Tibial nerve (tissue), 4 donors: ENCODE measurements around the gene OR4A15. TPM values are rescaled to one million over a fixed set of nuclear protein-coding genes. Genes with fewer than 3 reads are reported as not detected.

Source experiments
- DNase-seq, 2 donors: peaks; one replicate each; pipeline ENCODE4 v3.0.0-alpha.2; 2019; ENCODE audit warnings: low spot score in 2 of 2
- H3K27ac ChIP-seq, 4 donors: fragments of 200-600 bp; sonication (generic) in 3 of 4; one replicate each; pipeline ENCODE4 v1.5.1; 2017 to 2019; ENCODE audit warnings: mild to moderate bottlenecking in 1 of 4
- H3K27me3 ChIP-seq, 2 donors: fragments of 200-600 bp; sonication (generic) in 1 of 2; one replicate each; pipeline versions ENCODE4 v1.5.1 to v1.6.0; 2017 to 2019
- H3K36me3 ChIP-seq, 3 donors: fragments of 200-600 bp; sonication (generic); one replicate each; pipeline ENCODE4 v1.5.1; 2018 to 2019
- H3K4me1 ChIP-seq, 4 donors: fragments of 200-600 bp; sonication (generic) in 3 of 4; one replicate each; pipeline ENCODE4 v1.5.1; 2017 to 2019
- H3K4me3 ChIP-seq, 4 donors: fragments of 200-600 bp; sonication (generic) in 3 of 4; one replicate each; pipeline ENCODE4 v1.5.1; 2017 to 2019; ENCODE audit warnings: mild to moderate bottlenecking in 1 of 4, moderate library complexity in 1 of 4
- H3K9me3 ChIP-seq, 4 donors: fragments of 200-600 bp; sonication (generic) in 3 of 4; one replicate each; pipeline ENCODE4 v1.5.1; 2017 to 2019
- CTCF ChIP-seq, 5 experiments: fragments of 200-600 bp in 3 of 5; fragments of 450-650 bp in 2 of 5; sonication (generic) in 3 of 5; IDR thresholded peaks; one replicate each; pipeline ENCODE4 v1.5.1; 2016 to 2019; ENCODE audit warnings: antibody characterized with exemption in 5 of 5, mild to moderate bottlenecking in 3 of 5, moderate library complexity in 2 of 5
- EP300 ChIP-seq, 2 donors: sonication (generic); formaldehyde crosslinking; IDR thresholded peaks; one replicate each; pipeline ENCODE4 v1.6.1; 2017; ENCODE audit warnings: antibody characterized with exemption in 2 of 2, mild to moderate bottlenecking in 1 of 2
- POLR2A ChIP-seq, 2 donors: fragments of 450-650 bp; IDR thresholded peaks; one replicate each; pipeline ENCODE4 v1.6.1; 2017; ENCODE audit warnings: antibody characterized with exemption in 2 of 2, mild to moderate bottlenecking in 2 of 2, moderate library complexity in 2 of 2
- WGBS, 2 donors: methylation state at CpG; one replicate each; pipeline ENCODE4 v1.1.5; 2018; 5-methylcytosine and 5-hydroxymethylcytosine counted together
- small RNA-seq: library from RNA; depleted of rRNA; stranded (forward); fragments of <200 nt; gene quantifications from one replicate; pipeline ENCODE3, GENCODE V24; 2016
- total RNA-seq, 4 donors: library from RNA; depleted of rRNA; stranded (reverse); fragments of >200 nt; gene quantifications; one replicate each; pipeline ENCODE4 v1.1.0, GENCODE V29; 2016

The OR4A15 gene
- total RNA-seq, 4 donors from 2014 or later = not detected

GRCh38 chr11:55357560-55358184 lies 10.1 kb upstream of the OR4A15 start:
- 7 to 13% methylated on average over 1 of the region's 1 CpG for WGBS, 2 donors
- no peaks in the 10 kb centered on the region for H3K4me1 ChIP-seq
- H3K36me3 ChIP-seq = no peaks in the 10 kb centered on the region

GRCh38 chr11:55401011-55401410 lies 33.2 kb downstream of the OR4A15 start:
- Histone ChIP-seq H3K27ac (no peak overlapping the region), H3K4me3 (no peak overlapping the region), H3K36me3 (no peaks in the 10 kb centered on the region), H3K9me3 (peaks cover 0 to 17% (median 0%) of the 10 kb centered on the region in 4 donors), H3K27me3 (no peaks in the 10 kb centered on the region), H3K4me1 (no peaks in the 10 kb centered on the region)
- 8 to 30% methylated on average over 1 of the region's 1 CpG for WGBS, 2 donors
- no peak for DNase-seq
- TF ChIP-seq CTCF (IDR thresholded peaks at IDR 0.05) (no peak), POLR2A (IDR thresholded peaks at IDR 0.05) (no peak)

More at GRCh38 chr11:55357560-55358184, 10.1 kb upstream of the OR4A15 start:
- no peaks in the 10 kb centered on the region for H3K27me3 ChIP-seq
- TF ChIP-seq CTCF (IDR thresholded peaks at IDR 0.05) (no peak), POLR2A (IDR thresholded peaks at IDR 0.05) (no peak), EP300 (IDR thresholded peaks at IDR 0.05) (no peak)
- no peak overlapping the region for H3K27ac ChIP-seq
- H3K9me3 ChIP-seq = peaks cover 0 to 14% (median 0%) of the 10 kb centered on the region in 4 donors
- H3K4me3 ChIP-seq = no peak overlapping the region
- DNase-seq = no peak

Small RNA genes within 50 kb of the gene (small RNA-seq; reads per million reads assigned to genes)
- gene OR4X7P = not detected

Other genes starting within 250 kb of the OR4A15 start
- not detected for gene TRIM48, start 105.8 kb upstream of the OR4A15 start, total RNA-seq
- not detected for gene OR4A16, start 24.8 kb upstream of the OR4A15 start, total RNA-seq
- not detected for gene OR4C15, start 186.5 kb downstream of the OR4A15 start, total RNA-seq
- not detected for gene OR4C16, start 204.2 kb downstream of the OR4A15 start, total RNA-seq
- not detected for gene OR4C11, start 239.7 kb downstream of the OR4A15 start, total RNA-seq